HepG2 (cell line): ENCODE measurements around the gene SORBS2. TPM values are rescaled to one million over a fixed set of nuclear protein-coding genes. Genes with fewer than 3 reads are reported as not detected.
A peak's percentile ranks its signal among the peaks of the same experiment; 100 is the strongest.

Source experiments
- ARID5B ChIP-seq: IDR thresholded peaks from 2 replicates; pipeline ENCODE4 v1.4.0; 2020; ENCODE audit warnings: mild to moderate bottlenecking, missing genetic modification reagents
- ATF7 ChIP-seq, 2 experiments: fragments of 450-650 bp in 1 of 2; sonication (generic) in 1 of 2; formaldehyde crosslinking in 1 of 2; IDR thresholded peaks; 2 replicates each; pipeline versions ENCODE4 v1.4.0 to v1.6.1; 2016 to 2020; ENCODE audit warnings: antibody characterized with exemption in 1 of 2, mild to moderate bottlenecking in 1 of 2, missing genetic modification reagents in 1 of 2
- CREM ChIP-seq, 2 experiments: sonication (generic) in 1 of 2; formaldehyde crosslinking in 1 of 2; IDR thresholded peaks; 2 replicates each; pipeline versions ENCODE4 v1.4.0 to v1.6.1; 2016 to 2020; ENCODE audit warnings: antibody characterized with exemption in 1 of 2, mild to moderate bottlenecking in 1 of 2, missing genetic modification reagents in 1 of 2
- FOXO1 ChIP-seq: sonication (generic); formaldehyde crosslinking; IDR thresholded peaks from 2 replicates; pipeline ENCODE4 v1.4.0; 2020; ENCODE audit warnings: missing genetic modification reagents
- HINFP ChIP-seq: sonication (generic); formaldehyde crosslinking; IDR thresholded peaks from 2 replicates; pipeline ENCODE4 v1.4.0; 2020; ENCODE audit warnings: low read depth, mild to moderate bottlenecking, missing genetic modification reagents
- HMG20A ChIP-seq: IDR thresholded peaks from 2 replicates; pipeline ENCODE4 v1.6.1; 2016; ENCODE audit warnings: borderline replicate concordance
- IRF9 ChIP-seq: sonication (generic); formaldehyde crosslinking; IDR thresholded peaks from 2 replicates; pipeline ENCODE4 v1.8.0; 2022; ENCODE audit warnings: missing genetic modification reagents, mild to moderate bottlenecking, borderline replicate concordance
- TBX2 ChIP-seq: sonication (generic); formaldehyde crosslinking; IDR thresholded peaks from 2 replicates; pipeline ENCODE4 v1.5.0; 2020; ENCODE audit warnings: missing genetic modification reagents, mild to moderate bottlenecking, borderline replicate concordance
- TFAP4 ChIP-seq: sonication (generic); IDR thresholded peaks from 2 replicates; pipeline ENCODE4 v1.6.1; 2016; ENCODE audit warnings: low read depth, borderline replicate concordance
- THAP8 ChIP-seq: sonication (generic); formaldehyde crosslinking; IDR thresholded peaks from 2 replicates; pipeline ENCODE4 v1.5.1; 2020; ENCODE audit warnings: missing genetic modification reagents, mild to moderate bottlenecking, borderline replicate concordance
- ZKSCAN8 ChIP-seq: IDR thresholded peaks from 2 replicates; pipeline ENCODE4 v1.6.1; 2016; ENCODE audit warnings: borderline replicate concordance, missing genetic modification reagents, missing compliant biosample characterization
- ZNF124 ChIP-seq: sonication (generic); formaldehyde crosslinking; IDR thresholded peaks from 2 replicates; pipeline ENCODE4 v1.4.0; 2020; ENCODE audit warnings: missing genetic modification reagents
- ZNF205 ChIP-seq: IDR thresholded peaks from 2 replicates; pipeline ENCODE4 v1.6.1; 2018; ENCODE audit warnings: missing biosample characterization, missing genetic modification reagents
- ZNF33B ChIP-seq: sonication (generic); formaldehyde crosslinking; IDR thresholded peaks from 2 replicates; pipeline ENCODE4 v1.5.1; 2020; ENCODE audit warnings: mild to moderate bottlenecking, missing genetic modification reagents
- polyA plus RNA-seq, 8 experiments: library from polyadenylated mRNA; depleted of rRNA in 3 of 8; stranded (reverse) in 7 of 8; unstranded in 1 of 8; fragments of >200 nt; fragmentation: Illumina TruSeq in 4 of 8; extraction: Trizol in 4 of 8; gene quantifications; 2 replicates each; pipeline versions ENCODE4 v1.2.1 to v1.2.3, GENCODE V29; 2011 to 2016; ENCODE audit warnings: low read depth in 4 of 8, missing spikeins in 1 of 8, mixed read lengths in 1 of 8; ENCODE audit not compliant: insufficient read depth in 1 of 8
- total RNA-seq, 5 experiments: library from RNA; depleted of rRNA; stranded (reverse); fragments of >200 nt; fragmentation: Illumina TruSeq; extraction: Trizol; gene quantifications; 2 replicates each; pipeline ENCODE4 v1.2.3, GENCODE V29; 2016; ENCODE audit warnings: low read depth in 1 of 5

SORBS2 gene
- total and polyA plus RNA-seq, 2 of the 13 experiments (the other 11 are each of a cell fraction or from before 2014, with no cell fraction given), result 25.0 to 80.5 TPM

GRCh38 chr4:185805262-185805802 lies 6.7 kb downstream of the SORBS2 start (continued):
- TF ChIP-seq CREM (IDR thresholded peaks at IDR 0.05) (peak; percentile 48; the same call in 1 of the 2 replicates), CREM (CRISPR knock-in tag; IDR thresholded peaks at IDR 0.05) (no peak), ZKSCAN8 (CRISPR knock-in tag) (0 out of 2 replicates have a peak, but pooled peaks have one; percentile 26), ATF7 (IDR thresholded peaks at IDR 0.05) (no peak), ATF7 (CRISPR knock-in tag; IDR thresholded peaks at IDR 0.05) (no peak), ZNF205 (CRISPR knock-in tag) (no peak), TBX2 (CRISPR knock-in tag) (0 out of 2 replicates have a peak, but pooled peaks have one; percentile 21), ARID5B (CRISPR knock-in tag) (peak; percentile 70), FOXO1 (0 out of 2 replicates have a peak, but pooled peaks have one; percentile 10), THAP8 (CRISPR knock-in tag) (no peak), HMG20A (CRISPR knock-in tag) (no peak), IRF9 (CRISPR knock-in tag) (no peak), TFAP4 (no peak), ZNF124 (no peak), HINFP (CRISPR knock-in tag) (no peak), ZNF33B (CRISPR knock-in tag) (no peak)
